ENCODE data around the gene GAP43. TPM values are rescaled to one million over a fixed set of nuclear protein-coding genes. Genes with fewer than 3 reads are reported as not detected.

Gene GAP43, protein sequence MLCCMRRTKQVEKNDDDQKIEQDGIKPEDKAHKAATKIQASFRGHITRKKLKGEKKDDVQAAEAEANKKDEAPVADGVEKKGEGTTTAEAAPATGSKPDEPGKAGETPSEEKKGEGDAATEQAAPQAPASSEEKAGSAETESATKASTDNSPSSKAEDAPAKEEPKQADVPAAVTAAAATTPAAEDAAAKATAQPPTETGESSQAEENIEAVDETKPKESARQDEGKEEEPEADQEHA
- 0.05 to 0.09 TPM (median 0.06 TPM) in 4 of 5 replicates, not detected in the other for total RNA-seq (2022; extraction: Qiagen RNA extraction)

DNA sequence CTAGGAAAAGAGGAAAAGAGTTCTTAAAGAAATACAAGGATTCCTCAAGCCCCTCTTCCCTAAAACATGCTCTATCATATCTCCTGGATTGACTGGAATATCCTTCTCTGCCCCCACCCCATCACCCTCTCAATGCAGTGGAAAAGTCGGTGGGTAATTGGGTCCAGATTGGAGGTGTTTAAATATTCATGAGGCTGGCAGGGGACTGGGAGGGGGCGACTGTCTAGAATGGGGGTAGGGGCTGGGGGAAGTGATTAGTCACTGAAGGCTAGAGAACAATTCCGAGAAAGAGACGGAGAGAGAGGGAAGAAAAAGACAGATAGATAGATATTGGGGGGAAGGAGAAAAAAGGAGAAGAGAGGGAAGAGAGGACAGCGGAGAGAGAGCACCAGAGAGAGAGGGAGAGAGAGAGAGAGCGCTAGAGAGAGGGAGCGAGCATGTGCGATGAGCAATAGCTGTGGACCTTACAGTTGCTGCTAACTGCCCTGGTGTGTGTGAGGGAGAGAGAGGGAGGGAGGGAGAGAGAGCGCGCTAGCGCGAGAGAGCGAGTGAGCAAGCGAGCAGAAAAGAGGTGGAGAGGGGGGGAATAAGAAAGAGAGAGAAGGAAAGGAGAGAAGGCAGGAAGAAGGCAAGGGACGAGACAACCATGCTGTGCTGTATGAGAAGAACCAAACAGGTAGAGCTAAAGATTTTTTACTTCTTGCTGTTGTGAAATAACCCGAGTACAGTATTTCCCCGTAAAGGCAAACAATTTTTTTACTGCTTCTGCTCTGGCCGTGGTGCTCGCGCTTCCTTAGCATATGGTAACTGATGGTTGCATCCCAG lies at the start of gene GAP43:
TSS of gene GAP43 (plus strand) at position 467 of the 825 bp plus-strand sequence. CDS start at position 647, 180 bp downstream.

Measured in A549 treated with dexamethasone at 1 μM for 4 hours (cell line).